ENCODE data around the gene AURKAIP1. TPM values are rescaled to one million over a fixed set of nuclear protein-coding genes. Genes with fewer than 3 reads are reported as not detected.

Gene AURKAIP1
- total and polyA plus RNA-seq, 2 of the 13 experiments (the other 11 are each of a cell fraction or from before 2014, with no cell fraction given), result 69.5 to 175 TPM

DNA sequence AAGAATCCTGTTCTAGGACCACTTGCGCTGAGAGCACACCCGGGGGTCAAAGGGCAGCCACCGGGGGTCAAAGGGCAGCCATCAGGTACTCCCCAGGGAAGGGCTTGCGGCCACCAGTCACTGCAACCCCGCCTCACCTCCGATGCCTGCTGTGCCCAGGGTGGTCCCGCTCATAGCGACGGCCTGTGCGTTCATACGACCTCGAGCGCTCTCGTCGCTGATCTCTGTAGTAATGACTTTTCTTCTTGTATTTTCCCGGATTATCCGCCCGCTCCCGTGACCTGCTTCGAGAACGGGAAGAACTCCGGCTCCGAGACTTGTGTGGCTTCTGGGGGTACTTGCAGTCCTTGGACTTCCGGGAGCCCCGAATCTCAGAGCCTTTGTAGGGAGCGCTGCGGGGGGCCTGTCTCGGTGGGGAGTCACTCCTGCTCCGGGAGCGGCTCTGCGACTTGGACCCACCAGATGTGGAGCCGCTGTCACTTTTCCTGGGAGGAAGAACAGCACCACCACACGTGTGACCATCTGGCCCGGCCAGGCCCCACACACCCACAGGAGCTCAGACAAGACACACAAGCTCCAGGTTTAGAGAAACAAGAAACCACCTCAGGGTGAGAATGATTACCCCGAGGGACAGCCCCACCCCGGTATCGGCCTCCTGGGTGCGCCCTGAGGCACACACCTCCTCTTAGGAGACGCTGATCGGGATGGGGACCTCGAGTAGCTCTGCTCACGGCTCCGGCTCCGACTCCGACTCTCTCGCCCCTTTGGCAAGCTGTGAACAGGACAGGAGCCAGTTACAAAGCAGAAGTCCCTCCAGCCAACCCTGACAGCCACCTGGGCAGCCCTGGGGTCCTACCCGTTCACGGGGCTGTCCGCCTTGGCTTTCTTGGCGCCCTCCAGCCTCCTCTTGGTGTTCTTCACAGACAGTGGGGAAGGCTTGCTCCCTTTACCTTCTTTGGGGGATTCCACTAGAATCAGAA is 12.4 kb upstream of the AURKAIP1 start:
- H3K4me2 ChIP-seq (ENCODE audit: low read depth, low read length), result no peak overlapping the region
- no peak for ATAC-seq
- in situ Hi-C loops (cut with HindIII; ENCODE audit: extremely low pct_ligation_motif_present, low pct_unique_long_range_greater_than_20kb), result no loop called here
- H3K9me3 ChIP-seq (ENCODE audit: low read length), result no peaks in the 10 kb centered on the region
- TF ChIP-seq STAG1 (CRISPR knock-in tag; IDR thresholded peaks at IDR 0.05), result no peak
- TF ChIP-seq FIP1L1 (IDR thresholded peaks at IDR 0.05; ENCODE audit: borderline replicate concordance, insufficient read depth, low read depth, low read length), result no peak
- no peak for TF ChIP-seq FOXP1 (IDR thresholded peaks at IDR 0.05)
- TF ChIP-seq FOXP1 (CRISPR knock-in tag; IDR thresholded peaks at IDR 0.05), result no peak
- no peak for TF ChIP-seq FOSL2 (CRISPR knock-in tag; IDR thresholded peaks at IDR 0.05)
- TF ChIP-seq ZNF652 (CRISPR knock-in tag; IDR thresholded peaks at IDR 0.05; ENCODE audit: borderline replicate concordance, low read depth), result no peak
- TF ChIP-seq AGO2 (optimal IDR thresholded peaks at IDR 0.05; ENCODE audit: low read depth, low read length), result peak; percentile 88
- TF ChIP-seq NR2F1 (CRISPR knock-in tag; IDR thresholded peaks at IDR 0.05), result 0 out of 4 replicates have a peak, but pooled peaks of 1 of the 2 experiments have one; percentile 36
- TF ChIP-seq NR2F6 (IDR thresholded peaks at IDR 0.05), result peak; percentile 18; the same call in 1 of the 2 replicates
- 0 out of 2 replicates have a peak, but pooled peaks have one; percentile 28 for TF ChIP-seq NR2F6 (CRISPR knock-in tag; IDR thresholded peaks at IDR 0.05)
- peak; percentile 38; the same call in 1 of the 2 replicates for TF ChIP-seq RBFOX2 (IDR thresholded peaks at IDR 0.05; ENCODE audit: low read depth, low read length)
- peak; percentile 43 for TF ChIP-seq POLR2G (IDR thresholded peaks at IDR 0.05; ENCODE audit: low read depth, low read length)
- no peak for TF ChIP-seq FOXK2 (IDR thresholded peaks at IDR 0.05)
- H2AFZ ChIP-seq (ENCODE audit: low read length), result no peak overlapping the region
- TSS peak; percentile 38 for BruUV-seq (replicated peaks)
- no peak for FAIRE-seq
- DNase-seq (ENCODE audit: low spot score), result no peak
- ChIA-PET POLR2A (interaction anchor here (1.0 to 6.1 kb wide), 3 partner anchors 9 to 14 kb away, joined by 3 to 43 read pairs (median 13); partner anchors contain the start of genes AURKAIP1 and CCNL2), CTCF (ENCODE audit: low intra/inter-chr PET ratio, low total read pairs) (no interaction called here)
- H3K79me2 ChIP-seq (ENCODE audit: insufficient read depth, low read length), result peaks cover 2% of the 10 kb centered on the region
- no peak overlapping the region for H3K9ac ChIP-seq (ENCODE audit: insufficient read depth, low read depth, low read length)
- peaks cover 26 to 66% of the 10 kb centered on the region in 2 experiments for H3K36me3 ChIP-seq (replicated peaks in 1 of 2; ENCODE audit: control insufficient read depth in 1 of 2, insufficient read depth in 2 of 2, low read length in 2 of 2)
- H3K4me1 ChIP-seq (ENCODE audit: insufficient read depth, low read length), result peaks cover 23% of the 10 kb centered on the region
- no peaks in the 10 kb centered on the region; the same call in 1 of the 2 replicates for H4K20me1 ChIP-seq (ENCODE audit: insufficient read depth, low read length)
- no peak overlapping the region for H3K27ac ChIP-seq (ENCODE audit: extremely low read length, insufficient read depth, low read length)
- no peak overlapping the region for H3K4me3 ChIP-seq (replicated peaks in 1 of 3; ENCODE audit: insufficient read depth in 1 of 3, low read depth in 2 of 3, low read length in 3 of 3)
- intact Hi-C loops (cut with micrococcal nuclease; ENCODE audit: unreplicated experiment), result no loop called here
- no peaks in the 10 kb centered on the region for H3K27me3 ChIP-seq (ENCODE audit: control insufficient read depth in 1 of 2, insufficient read depth in 2 of 2, low read length in 2 of 2)
- WGBS (ENCODE audit: low lambda C conversion rate), result 98% methylated on average over 41 of the region's 50 CpGs
